HL-60 (cell line): ENCODE data around the gene GPHN.
"Not testable (repeated sequence)": the region's sequence is repeated elsewhere in the genome, so short reads cannot be mapped to it uniquely, and the experiment has no call there.

Source experiments
- DNase-seq, 2 experiments: peaks; one replicate each; pipeline ENCODE4 v3.0.0-alpha.2; 2010 to 2020; ENCODE audit warnings: low read depth in 1 of 2, low spot score in 1 of 2
- H3K27ac ChIP-seq: fragments of 250-450 bp; sonication (Bioruptor Pico); replicated peaks from 2 replicates; pipeline ENCODE4 v1.5.1; 2020; ENCODE audit warnings: mild to moderate bottlenecking, moderate library complexity
- H3K27me3 ChIP-seq: fragments of 250-450 bp; sonication (Bioruptor Pico); 2 replicates; pipeline ENCODE4 v1.5.1; 2021; ENCODE audit warnings: mild to moderate bottlenecking, moderate library complexity; ENCODE audit not compliant: insufficient read depth, poor library complexity, severe bottlenecking
- H3K4me3 ChIP-seq: replicated peaks from 2 replicates; pipeline ENCODE4 v1.5.1; 2011; ENCODE audit warnings: mild to moderate bottlenecking, control low read depth, low read length; ENCODE audit not compliant: insufficient read depth
- CTCF ChIP-seq: IDR thresholded peaks from one replicate; pipeline ENCODE4 v1.5.1; 2011; ENCODE audit warnings: low read length, control low read depth, inconsistent platforms; ENCODE audit not compliant: insufficient read depth
- GABPA ChIP-seq: IDR thresholded peaks from 2 replicates; pipeline ENCODE4 v1.6.1; 2012; ENCODE audit warnings: low read depth
- POLR2AphosphoS5 ChIP-seq: IDR thresholded peaks from 2 replicates; pipeline ENCODE4 v1.6.1; 2012; ENCODE audit warnings: low read depth
- REST ChIP-seq: IDR thresholded peaks from 2 replicates; pipeline ENCODE4 v1.6.1; 2012; ENCODE audit warnings: low read depth; ENCODE audit not compliant: insufficient replicate concordance
- SPI1 ChIP-seq: IDR thresholded peaks from 2 replicates; pipeline ENCODE4 v1.6.1; 2012; ENCODE audit warnings: low read depth, mild to moderate bottlenecking, borderline replicate concordance

Gene GPHN

GRCh38 chr14:66496911-66497310 lies 11.0 kb upstream of the GPHN start:
- Histone ChIP-seq H3K27me3 (no peaks in the 10 kb centered on the region), H3K4me3 (no peak overlapping the region), H3K27ac (no peak overlapping the region)
- DNase-seq, result no peak
- TF ChIP-seq POLR2AphosphoS5 (no peak), SPI1 (no peak), CTCF (no peak), REST (no peak)

- TF ChIP-seq SPI1, result no peak
- no peak for TF ChIP-seq GABPA
- no peak for TF ChIP-seq POLR2AphosphoS5
- no peak for TF ChIP-seq CTCF
- no peak for TF ChIP-seq REST
- no peak for DNase-seq
- Histone ChIP-seq H3K27ac (no peak overlapping the region), H3K4me3 (no peak overlapping the region), H3K27me3 (no peaks in the 10 kb centered on the region)
These were observed 9.6 kb upstream of the GPHN start for GRCh38 chr14:66498311-66498710.

- Histone ChIP-seq H3K27me3 (no peaks in the 10 kb centered on the region), H3K4me3 (no peak overlapping the region), H3K27ac (no peak overlapping the region)
- no peak for DNase-seq
- TF ChIP-seq POLR2AphosphoS5 (no peak), REST (no peak), GABPA (no peak), CTCF (no peak), SPI1 (no peak)
These were observed 6.4 kb upstream of the GPHN start for GRCh38 chr14:66501592-66501991.

GRCh38 chr14:66502836-66503235 lies 5.1 kb upstream of the GPHN start:
- H3K27me3 ChIP-seq, H3K4me3 ChIP-seq, DNase-seq, H3K27ac ChIP-seq: not testable (repeated sequence)
